NOMO-1 treated with dmso at 0.1 percent for 144 hours (cell line): ENCODE measurements around the gene TSPAN16.
"Not testable (repeated sequence)": the region's sequence is repeated elsewhere in the genome, so short reads cannot be mapped to it uniquely, and the experiment has no call there.

ENCODE experiments used
- DNase-seq: peaks from one replicate; lab custom pipeline; 2025; ENCODE audit not compliant: unreplicated experiment; lab: John Stamatoyannopoulos, UW

Gene TSPAN16

GRCh38 chr19:11306337-11306736 lies 10.4 kb downstream of the TSPAN16 start:
- DNase-seq = no peak

GRCh38 chr19:11320278-11320995 lies 24.5 kb downstream of the TSPAN16 start:
- DNase-seq = peak; percentile 33

GRCh38 chr19:11321191-11322126 lies 25.5 kb downstream of the TSPAN16 start:
- no peak for DNase-seq

GRCh38 chr19:11322269-11323024 lies 26.5 kb downstream of the TSPAN16 start:
- peak; percentile 49 for DNase-seq

GRCh38 chr19:11323601-11324078 lies 27.7 kb downstream of the TSPAN16 start:
- no peak for DNase-seq

- DNase-seq = peak; percentile 100
These were observed 28.2 kb downstream of the TSPAN16 start for GRCh38 chr19:11324079-11324661.

- no peak for DNase-seq
These were observed 28.9 kb downstream of the TSPAN16 start for GRCh38 chr19:11324748-11325389.

- no peak for DNase-seq
These were observed 29.6 kb downstream of the TSPAN16 start for GRCh38 chr19:11325544-11325943.

- DNase-seq = no peak
These were observed 34.2 kb downstream of the TSPAN16 start for GRCh38 chr19:11330127-11330526.

GRCh38 chr19:11331502-11331901 lies 35.5 kb downstream of the TSPAN16 start:
- no peak for DNase-seq

GRCh38 chr19:11332822-11333221 lies 36.9 kb downstream of the TSPAN16 start:
- DNase-seq = no peak

- not testable (repeated sequence) for DNase-seq
These were observed 37.9 kb downstream of the TSPAN16 start for GRCh38 chr19:11333838-11334237.

GRCh38 chr19:11335449-11336146 lies 39.6 kb downstream of the TSPAN16 start:
- DNase-seq = no peak

- no peak for DNase-seq
These were observed 41.1 kb downstream of the TSPAN16 start for GRCh38 chr19:11337080-11337479.

GRCh38 chr19:11338121-11338520 lies 42.2 kb downstream of the TSPAN16 start:
- DNase-seq = no peak

- no peak for DNase-seq
These were observed 42.8 kb downstream of the TSPAN16 start for GRCh38 chr19:11338569-11339253.

- DNase-seq = peak; percentile 88
These were observed 43.5 kb downstream of the TSPAN16 start, which contains the start of gene RAB3D for GRCh38 chr19:11339254-11340098. TSS of gene RAB3D (minus strand) at chr19:11339657. CDS start at chr19:11337399, 2,258 bp downstream.

- DNase-seq = not testable (repeated sequence)
These were observed 44.1 kb downstream of the TSPAN16 start for GRCh38 chr19:11340099-11340467.
